GM19395 (cell line): ENCODE measurements around the gene KRTAP26-1.

Experiments
- ATAC-seq: cut with Tn5 transposase; IDR thresholded peaks from one replicate; pipeline ENCODE4 v1.9.1; 2021; ENCODE audit warnings: mild to moderate bottlenecking, moderate library complexity; ENCODE audit not compliant: unreplicated experiment

The KRTAP26-1 gene, protein sequence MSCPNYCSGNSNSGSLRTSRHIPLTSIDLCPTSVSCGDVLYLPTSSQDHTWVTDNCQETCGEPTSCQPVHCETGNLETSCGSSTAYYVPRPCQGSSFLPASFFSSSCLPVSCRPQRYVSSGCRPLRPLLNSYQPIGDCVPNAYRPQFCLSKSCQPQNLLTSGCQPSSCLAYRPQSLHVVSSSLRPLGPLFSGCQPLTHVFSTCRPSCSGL

DNA sequence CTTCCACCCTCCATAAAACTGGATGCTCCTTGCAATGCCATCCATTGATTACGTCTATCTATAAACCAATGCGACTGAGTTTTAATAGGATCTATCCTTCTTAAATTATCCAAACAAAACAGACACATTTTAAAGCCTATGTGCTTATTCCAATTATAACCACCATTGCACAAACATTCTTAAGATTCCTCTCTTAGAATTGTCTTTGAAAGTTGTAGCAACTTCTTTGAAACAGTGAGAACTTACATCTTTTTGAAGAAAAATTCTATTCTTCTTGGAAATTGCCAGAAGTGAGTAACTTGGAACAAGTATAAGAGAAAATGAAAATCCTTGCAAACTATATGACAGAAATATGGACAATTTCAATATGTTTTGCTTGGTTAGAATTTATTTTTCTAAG is at the start of gene KRTAP26-1:
KRTAP26-1 (minus strand) TSS at position 101 of the 400 bp plus-strand sequence. CDS start 280 bp downstream, outside the sequence.
- ATAC-seq: no peak

DNA sequence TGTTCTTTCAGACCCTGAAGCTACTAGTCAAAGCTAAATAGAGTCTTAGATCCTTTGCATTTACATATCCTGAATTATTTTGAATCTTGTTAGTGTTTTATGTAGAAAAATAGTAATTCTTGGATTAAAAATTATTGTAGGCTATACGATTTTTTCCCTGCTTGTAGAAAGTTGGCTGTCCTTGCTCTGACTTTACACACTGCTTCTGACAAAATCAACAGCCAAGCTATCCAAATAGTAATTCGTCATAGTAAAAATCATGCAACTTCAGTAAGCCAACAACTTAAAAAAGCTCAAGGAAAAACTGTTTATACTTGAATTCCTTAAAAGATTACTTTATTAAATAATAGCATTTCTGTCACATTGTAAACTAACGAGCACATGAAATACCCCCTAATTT is 35.8 kb upstream of the KRTAP26-1 start:
- no peak for ATAC-seq

DNA sequence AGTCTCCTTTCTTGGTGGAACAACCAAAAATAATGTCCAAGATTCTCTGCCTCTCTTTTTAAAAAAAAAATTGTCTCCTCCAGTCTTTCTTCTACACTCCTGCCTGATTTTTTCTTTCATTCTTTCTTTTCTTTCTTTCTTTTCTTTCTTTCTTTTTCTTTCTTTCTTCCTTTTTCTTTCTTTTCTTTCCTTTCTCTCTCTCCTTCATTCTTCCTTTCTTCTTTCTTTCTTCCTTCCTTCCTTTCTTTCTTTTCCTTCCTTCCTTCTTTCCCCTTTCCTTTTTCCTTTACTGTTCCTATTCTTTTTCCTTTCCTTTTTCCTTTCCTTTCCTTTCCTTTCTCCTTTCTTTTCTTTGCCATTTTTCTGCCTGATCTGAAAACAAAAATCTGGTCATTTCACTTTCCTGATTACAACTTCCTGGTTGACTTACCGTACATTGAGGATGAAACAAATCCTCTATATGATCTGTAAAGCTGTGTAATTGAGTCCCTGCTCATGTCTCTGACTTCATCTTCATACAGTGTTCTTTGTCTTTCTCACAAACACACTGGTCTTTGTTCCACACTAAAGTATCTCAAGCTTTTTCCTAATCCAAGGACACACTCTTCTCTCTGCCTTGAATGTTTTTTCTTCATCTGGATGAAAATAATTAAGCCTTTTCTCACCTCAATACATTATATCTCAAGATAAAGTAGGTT is 34.3 kb upstream of the KRTAP26-1 start:
- no peak for ATAC-seq

DNA sequence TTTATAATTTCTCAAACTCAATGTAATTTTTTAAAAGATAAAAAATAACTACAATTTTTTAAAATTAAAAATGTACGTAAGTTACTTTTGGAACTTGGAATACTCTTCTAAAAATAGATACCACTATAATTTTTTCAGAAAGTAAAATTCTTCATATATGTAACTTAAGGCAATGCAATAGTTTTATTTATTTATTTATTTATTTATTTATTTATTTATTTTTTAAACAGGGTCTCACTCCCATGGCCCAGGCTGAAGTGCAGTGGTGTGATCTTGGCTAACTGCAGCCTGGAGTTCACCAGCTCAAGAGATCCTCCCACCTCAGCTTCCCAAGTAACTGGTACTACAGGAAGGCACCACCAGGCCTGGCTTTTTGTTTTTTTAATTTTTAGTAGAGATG is 31.4 kb upstream of the KRTAP26-1 start:
- ATAC-seq: no peak

DNA sequence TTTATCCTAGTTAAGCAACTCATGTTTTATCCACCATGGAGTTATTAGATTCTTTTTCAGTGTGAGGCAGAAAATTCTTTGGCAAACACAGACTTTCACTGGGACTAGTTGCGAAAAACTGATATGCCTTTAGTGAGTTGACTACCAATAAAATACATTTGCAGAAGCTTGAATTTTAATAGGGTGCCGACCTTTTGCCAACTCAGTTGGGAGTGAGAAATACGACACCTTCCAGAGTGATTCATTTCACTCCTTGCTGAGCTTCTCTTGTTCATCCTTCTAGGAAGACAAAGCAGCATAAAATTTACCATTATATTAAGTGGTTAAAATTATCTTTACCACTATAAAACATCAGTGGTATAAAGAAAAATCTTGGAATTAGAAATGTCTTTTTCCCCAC is 29.5 kb upstream of the KRTAP26-1 start:
- no peak for ATAC-seq

DNA sequence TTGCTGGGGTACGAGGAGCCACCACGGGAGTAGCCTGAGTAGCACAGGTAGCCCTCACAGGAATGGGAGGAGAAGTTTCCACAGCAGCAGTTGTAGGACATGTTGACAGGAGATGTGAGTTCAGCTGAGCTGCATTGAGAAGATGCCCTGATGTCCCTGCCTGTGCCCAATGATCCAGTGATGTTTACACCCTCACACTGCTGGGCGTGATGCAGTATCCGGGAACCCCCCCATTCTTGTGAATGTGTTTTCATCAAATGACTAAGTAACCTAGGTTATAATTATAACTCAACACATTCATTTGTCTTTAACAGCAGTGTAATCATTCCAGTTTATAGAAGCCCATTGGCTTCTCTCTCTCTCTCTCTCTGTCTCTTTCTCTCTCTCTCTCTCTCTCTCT is 28.4 kb upstream of the KRTAP26-1 start, which contains the start of gene KRTAP23-1:
KRTAP23-1 (minus strand) TSS at position 101 of the 400 bp plus-strand sequence; CDS start at position 101, 0 bp downstream.
- no peak for ATAC-seq

DNA sequence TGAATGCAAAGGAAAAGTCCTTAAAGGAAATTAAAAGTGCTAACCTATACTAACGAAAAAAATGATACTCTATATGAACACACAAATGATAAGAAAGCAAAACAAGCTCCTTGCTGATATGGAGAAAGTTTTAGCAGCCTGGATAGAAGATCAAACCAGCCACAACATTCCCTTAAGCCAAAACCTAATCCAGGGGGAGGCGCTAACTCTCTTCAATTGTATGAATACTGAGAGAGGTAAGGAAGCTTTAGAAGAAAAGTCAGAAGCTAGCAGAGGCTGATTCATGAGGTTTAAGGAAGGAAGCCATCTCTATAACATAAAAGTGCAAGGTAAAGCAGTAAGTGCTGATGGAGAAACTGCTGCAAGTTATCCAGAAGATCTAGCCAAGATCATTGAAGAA is 24.9 kb upstream of the KRTAP26-1 start:
- ATAC-seq: no peak

DNA sequence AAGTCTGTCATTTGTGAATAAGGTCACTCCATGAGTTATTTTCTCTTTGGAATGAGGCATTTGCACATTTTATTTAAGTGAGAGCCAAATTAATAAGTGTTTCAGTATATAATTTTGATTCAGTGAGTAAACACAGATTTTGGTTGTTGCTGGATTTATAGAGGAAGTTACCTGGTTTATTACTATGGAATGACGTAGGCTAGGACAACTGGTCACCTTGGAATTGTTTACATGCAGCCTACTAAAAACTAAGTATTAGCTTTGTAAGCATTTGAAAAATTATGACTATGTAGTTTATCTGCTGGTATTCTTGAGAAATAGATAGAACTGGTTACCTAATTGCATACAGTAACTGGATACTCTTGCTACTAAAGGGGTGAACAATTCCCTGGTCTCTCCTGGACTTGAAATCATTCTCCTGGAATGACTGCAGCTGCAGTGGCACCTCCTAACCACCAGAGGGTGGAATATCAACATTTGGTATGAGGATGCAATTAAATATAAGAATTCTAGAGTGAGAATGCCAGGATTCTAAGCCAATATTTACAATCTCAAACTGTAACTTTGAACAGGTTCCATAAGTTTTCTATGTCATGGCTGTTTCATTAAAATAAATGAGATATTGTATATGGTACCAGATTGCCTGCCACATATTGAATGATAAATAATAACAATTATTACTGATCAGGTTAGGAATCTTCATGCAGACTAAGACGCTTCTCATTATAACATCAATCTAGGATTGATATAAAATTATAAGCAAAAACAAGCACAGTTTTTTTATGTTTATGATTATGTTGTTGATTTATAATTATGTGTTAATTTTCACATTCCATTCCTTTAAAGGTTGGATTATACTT is 20.8 kb upstream of the KRTAP26-1 start:
- no peak for ATAC-seq

DNA sequence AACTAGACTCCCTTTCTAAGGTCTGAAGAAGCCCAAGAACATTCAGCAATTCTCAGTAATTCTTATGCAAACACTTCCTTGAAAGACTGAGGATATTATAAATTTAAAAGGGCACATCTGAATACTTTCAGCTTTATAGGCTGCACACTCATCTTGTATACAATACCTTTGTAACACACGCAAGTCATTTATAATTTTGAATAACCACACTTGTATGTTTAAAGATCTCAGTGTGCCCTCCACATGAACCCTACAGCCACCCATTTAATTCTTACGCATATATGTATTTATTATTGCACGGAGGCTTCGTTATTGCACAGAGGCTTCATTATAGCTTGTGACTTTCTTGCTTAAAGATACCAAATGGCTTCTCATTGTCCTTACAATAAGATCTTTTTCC is 18.6 kb upstream of the KRTAP26-1 start:
- no peak for ATAC-seq

DNA sequence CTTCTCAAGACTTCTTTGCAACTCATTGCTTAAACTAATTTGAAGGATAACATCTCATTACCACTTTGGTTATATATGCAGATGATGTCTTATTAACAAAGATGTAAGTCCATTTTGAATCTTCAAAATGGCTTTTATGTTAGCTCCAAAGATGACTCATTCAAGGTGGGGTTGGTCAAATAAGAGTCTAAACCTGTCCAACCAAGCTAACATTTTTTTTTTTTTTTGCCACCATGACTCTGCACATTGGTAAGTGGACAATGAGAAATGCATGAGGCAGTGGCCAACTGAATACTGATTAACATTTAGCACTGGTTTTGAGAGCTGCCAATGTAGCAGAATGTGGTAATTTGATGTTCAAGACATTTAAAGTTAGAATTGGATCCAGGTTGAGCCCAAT is 17.7 kb upstream of the KRTAP26-1 start:
- ATAC-seq: no peak

DNA sequence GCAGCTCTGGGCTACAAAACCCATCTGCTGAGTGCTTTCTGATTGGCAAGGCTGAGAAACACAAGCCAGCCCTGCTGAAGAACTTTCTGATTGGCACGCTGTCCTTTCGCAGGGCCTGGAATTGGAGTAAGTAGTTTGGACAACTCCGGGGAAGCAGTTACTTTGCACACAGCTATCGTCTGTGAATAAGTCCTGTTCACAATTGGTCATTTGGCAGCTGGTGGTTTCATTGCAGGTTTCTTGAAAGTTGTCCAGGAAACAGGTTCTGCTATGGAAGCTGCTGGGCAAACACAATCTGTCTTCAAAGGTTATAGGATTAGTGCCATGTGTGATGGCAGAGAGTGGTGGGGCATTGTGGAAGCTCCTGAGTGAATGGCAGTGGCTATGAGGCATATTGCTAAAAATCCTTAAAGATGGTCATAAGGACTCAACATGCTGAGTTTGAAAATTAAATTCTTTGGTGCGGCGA is 17.2 kb upstream of the KRTAP26-1 start, which contains the start of gene KRTAP27-1:
KRTAP27-1 (minus strand) TSS at position 419 of the 469 bp plus-strand sequence; CDS start at position 393, 26 bp downstream.
- ATAC-seq: no peak

DNA sequence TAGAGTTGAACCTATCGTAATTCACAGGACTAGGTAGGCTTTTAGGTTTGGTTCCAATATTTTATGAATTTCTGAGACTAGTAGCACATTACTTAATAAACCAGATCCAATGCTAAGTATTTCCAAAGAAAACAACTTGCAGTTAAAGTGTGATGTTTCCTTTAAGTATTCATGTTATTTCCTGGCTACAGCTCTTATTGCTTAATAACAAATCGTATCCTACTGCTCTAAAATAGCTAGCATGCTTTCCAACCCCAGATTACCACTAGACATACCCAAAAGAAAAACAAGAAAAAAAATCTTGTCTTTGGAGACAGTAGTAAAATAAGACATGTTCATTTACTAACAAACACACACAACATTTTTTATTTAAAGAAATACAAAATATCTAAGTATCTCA is 16.5 kb upstream of the KRTAP26-1 start:
- no peak for ATAC-seq

DNA sequence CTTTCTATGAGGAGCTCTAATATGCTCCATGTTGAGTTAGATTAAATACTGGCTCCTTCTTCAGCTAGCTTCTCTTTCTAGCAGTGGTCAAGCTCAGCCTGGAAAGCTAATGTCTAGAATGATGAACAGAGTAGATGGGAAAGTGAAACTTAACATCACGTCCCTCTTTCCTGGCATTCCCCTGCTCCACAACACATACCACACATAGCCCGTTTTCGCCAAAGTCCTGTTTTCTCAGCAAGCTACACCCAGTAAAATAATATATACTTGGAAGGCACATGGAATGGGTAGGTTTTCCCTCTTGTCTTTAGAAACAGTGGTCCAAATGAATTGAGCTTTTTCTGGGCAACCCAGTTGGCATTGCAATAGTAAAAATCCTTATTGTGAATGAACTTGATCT is 13.6 kb upstream of the KRTAP26-1 start:
- no peak for ATAC-seq

DNA sequence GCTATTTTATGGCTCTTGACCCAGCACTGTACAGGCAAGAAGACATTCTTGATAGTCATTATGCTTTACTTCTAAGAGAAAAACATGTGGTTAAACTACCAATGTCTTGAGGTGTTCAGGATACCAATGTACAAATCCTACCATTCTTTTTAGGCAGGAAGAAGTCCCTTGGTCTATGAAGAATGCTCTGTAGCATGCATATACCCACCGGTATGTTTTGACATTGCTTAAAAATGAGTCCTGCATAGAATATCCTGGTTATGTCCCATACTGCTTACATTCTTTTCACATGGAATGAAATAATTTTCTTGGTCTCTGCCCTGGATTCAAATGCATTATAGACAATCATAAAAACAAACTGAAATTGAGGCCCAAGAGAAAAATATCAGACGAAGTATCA is 12.6 kb upstream of the KRTAP26-1 start:
- ATAC-seq: no peak

DNA sequence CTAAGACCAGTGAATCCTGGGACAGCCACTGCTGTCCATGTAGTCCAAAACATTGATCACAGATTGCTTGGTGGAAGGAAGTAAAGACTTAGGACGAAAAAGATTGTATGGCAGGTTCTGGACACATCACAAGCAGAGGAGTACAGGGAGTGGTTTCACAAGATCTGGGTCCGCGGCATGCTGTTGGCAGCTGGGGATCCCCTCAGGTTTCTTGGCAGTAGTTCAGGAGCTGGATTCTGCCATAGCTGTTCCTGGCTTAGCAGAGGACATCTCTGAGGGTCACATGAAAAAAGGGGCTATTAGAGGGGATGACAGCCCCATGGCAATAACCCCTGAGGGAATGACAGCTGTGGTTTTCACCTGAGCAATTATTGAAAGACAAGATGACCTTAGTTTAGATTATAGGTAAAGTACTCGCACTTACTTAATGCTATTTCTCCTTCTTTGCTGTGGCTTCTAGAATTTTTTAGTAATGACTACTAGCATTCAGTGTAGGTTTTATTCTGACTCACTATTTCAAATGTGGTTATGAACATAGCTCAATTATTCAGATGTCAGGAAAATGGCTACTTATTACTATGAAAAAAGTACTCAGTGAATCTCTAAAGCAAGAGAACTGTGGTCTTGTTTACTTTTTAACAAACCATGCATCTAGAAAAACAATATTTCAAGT is 9.2 kb upstream of the KRTAP26-1 start:
- ATAC-seq: no peak

DNA sequence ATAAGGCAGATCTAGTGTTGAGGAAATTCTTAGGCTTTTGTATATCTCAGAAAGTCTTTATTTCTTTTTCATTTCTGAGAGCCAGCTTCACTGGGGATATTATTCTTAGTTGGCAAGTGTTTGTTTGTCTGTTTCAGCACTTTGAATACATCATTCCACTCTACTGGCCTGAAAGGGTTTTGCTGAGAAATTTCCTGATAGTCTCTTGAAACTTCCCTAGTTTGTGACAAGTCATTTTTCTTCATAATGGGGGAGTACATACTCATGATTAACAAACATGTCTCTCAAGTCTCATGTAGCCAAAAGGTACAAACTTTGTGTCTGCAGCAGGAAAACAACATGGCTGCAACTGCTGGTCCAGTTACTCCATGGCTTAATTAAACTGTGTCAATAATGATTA is 6.3 kb upstream of the KRTAP26-1 start:
- ATAC-seq: no peak

DNA sequence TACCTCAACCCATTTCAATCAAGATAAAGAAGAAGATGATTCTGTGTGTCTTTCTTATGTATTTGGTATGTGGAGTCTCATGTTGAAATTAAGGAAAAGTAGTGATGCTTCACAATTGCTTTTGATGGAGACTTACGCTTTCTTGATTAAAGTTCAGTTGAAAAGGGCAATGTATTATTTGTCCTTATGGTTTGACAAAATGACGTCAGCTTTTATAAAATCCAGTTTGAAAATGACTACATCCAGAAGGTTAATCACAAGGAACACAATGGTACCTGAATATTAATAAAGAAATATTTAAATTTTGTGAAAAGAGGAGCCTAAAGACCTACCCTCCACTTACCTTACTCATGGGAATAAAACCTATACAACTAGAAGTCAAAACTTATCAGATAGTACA is 4.4 kb downstream of the KRTAP26-1 start:
- no peak for ATAC-seq

DNA sequence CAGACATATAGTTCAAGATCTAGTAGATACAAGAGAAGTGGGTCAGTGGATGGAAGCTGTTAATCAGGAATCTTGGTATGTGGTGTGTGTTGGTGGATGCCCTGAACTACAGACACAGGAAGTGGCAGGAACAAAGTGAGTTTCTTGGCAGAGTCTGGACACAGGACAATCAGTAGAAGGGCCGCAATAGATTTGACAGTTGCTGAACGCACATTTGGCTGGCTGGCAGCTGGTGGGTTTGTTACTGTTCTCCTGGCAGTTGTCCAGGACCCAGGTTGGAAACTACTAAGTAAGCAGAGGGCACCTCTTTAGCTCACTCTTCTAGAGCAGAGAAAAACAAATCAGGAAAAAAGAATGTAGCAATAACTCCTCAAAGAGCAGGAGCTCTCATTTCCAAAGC is 13.2 kb downstream of the KRTAP26-1 start:
- ATAC-seq: no peak

DNA sequence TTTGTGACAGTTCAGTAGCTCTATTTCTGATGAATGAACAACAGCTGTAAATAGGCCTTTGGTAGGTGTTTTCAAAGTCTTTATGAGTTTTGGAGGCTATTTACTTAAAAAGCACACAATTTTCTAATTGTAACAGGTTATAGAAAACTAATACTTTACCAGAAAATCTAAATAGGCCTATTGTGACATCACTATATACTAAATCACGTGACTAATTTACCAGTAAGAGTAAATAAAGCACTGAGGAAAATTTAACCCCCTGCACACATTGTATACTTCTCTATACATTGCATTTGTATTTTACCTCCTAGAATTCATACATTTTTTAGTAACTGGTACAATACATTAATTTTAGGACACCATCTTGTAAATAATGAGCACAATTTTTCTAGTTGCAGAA is 15.0 kb downstream of the KRTAP26-1 start:
- ATAC-seq: no peak

DNA sequence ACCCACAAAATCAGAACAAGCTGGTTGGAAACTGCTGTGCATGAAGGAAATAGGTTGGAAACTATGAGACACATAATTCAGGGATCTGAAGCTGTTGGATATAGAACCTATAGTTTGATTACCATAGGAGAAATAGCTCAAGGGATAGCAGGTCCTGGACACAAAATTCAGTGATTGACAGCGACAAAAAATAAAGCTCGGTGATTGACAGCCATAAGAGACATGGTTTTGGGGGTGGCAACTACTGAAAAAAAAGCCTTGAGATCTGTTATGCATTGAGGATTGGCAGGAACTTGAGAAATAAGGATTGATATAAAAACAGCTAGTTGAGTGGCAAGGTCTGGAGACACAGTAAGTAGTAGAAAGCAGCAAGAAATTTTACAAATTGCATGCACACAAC is 30.9 kb downstream of the KRTAP26-1 start, which contains the start of gene KRTAP25-1:
KRTAP25-1 (minus strand) TSS at position 300 of the 400 bp plus-strand sequence; CDS start at position 276, 24 bp downstream.
- no peak for ATAC-seq

DNA sequence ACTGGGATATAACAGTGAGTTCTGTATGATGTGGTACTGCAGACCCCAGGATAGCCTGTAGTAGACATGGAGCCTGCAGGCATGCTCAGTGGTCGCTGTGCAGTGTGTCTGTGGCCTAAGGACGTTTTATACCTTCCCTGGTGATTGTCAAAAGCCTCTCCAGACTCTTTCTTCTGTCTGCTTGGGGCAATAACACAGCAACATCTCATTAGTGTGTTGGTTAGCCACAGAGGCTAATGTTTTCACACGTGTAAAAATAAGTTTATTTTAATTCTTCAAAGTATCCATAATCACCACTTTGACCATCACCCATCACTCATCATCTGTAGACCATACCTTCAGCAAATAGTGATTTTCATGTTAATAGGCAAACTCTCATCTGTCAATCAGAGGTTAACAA is 37.3 kb downstream of the KRTAP26-1 start, which contains the start of gene KRTAP24-1:
KRTAP24-1 (minus strand) TSS at position 101 of the 400 bp plus-strand sequence; CDS start at position 83, 18 bp downstream.
- no peak for ATAC-seq
